T-cell (primary cell): ENCODE measurements around the gene DNAI1. TPM values are rescaled to one million over a fixed set of nuclear protein-coding genes. Genes with fewer than 3 reads are reported as not detected.

Experiments
- ATAC-seq, 4 experiments: fragments of 200-7000 bp in 3 of 4; fragments of 150-1000 bp in 1 of 4; cut with Tn5 transposase; replicated peaks in 1 of 4; 1 replicate in 3 of 4; 2 replicates in 1 of 4; pipeline ENCODE4 v1.10.0; 2021; ENCODE audit warnings: moderate library complexity in 3 of 4, mild to moderate bottlenecking in 2 of 4, moderate number of reproducible peaks in 1 of 4
- CTCF ChIA-PET, 2 donors: fragments of 300-600 bp; sonication (Branson Sonifier 250); formaldehyde crosslinking; loops; one replicate each; lab custom pipeline; 2022; ENCODE audit warnings: antibody characterized with exemption in 2 of 2; lab: Charles Lee
- POLR2A ChIA-PET, 2 donors: fragments of 300-600 bp; sonication (Branson Sonifier 250); formaldehyde crosslinking; loops; one replicate each; lab custom pipeline; 2022; ENCODE audit warnings: antibody characterized with exemption in 2 of 2; lab: Charles Lee
- DNase-seq, 35 experiments: peaks; one replicate each; pipeline versions ENCODE4 v3.0.0 to v3.0.0-alpha.2; 2013 to 2023
- H3K27ac ChIP-seq: one replicate; pipeline ENCODE4 v1.5.1; 2013; ENCODE audit warnings: low read length
- H3K27me3 ChIP-seq, 2 experiments: replicated peaks in 1 of 2; 1 replicate in 1 of 2; 2 replicates in 1 of 2; pipeline versions ENCODE4 v1.6.1 to v1.7.0; 2013; ENCODE audit warnings: low read length in 1 of 2, mixed read lengths in 1 of 2; ENCODE audit not compliant: control insufficient read depth in 2 of 2, insufficient read depth in 2 of 2; ENCODE audit errors: extremely low read depth in 1 of 2
- H3K36me3 ChIP-seq, 2 donors: 1 replicate in 1 of 2; 2 replicates in 1 of 2; pipeline versions ENCODE4 v1.6.1 to v1.7.0; 2013; ENCODE audit warnings: low read length in 1 of 2; ENCODE audit not compliant: control insufficient read depth in 2 of 2, insufficient read depth in 1 of 2; ENCODE audit errors: extremely low read depth in 1 of 2
- H3K4me1 ChIP-seq, 2 experiments: 1 replicate in 1 of 2; 2 replicates in 1 of 2; pipeline versions ENCODE4 v1.6.1 to v1.7.0; 2013; ENCODE audit warnings: low read length in 2 of 2, mixed read lengths in 1 of 2; ENCODE audit not compliant: insufficient read depth in 2 of 2, control insufficient read depth in 1 of 2; ENCODE audit errors: extremely low read depth in 1 of 2
- H3K4me3 ChIP-seq, 2 donors: 1 replicate in 1 of 2; 2 replicates in 1 of 2; pipeline versions ENCODE4 v1.5.1 to v1.7.0; 2013; ENCODE audit warnings: mild to moderate bottlenecking in 2 of 2, low read length in 1 of 2, moderate library complexity in 1 of 2; ENCODE audit not compliant: control insufficient read depth in 1 of 2; ENCODE audit errors: extremely low read depth in 1 of 2
- H3K9me3 ChIP-seq: 2 replicates; pipeline ENCODE4 v1.7.0; 2013
- H3K27ac Mint-ChIP-seq, 2 donors: one replicate each; pipeline ENCODE4 v1.8.0; 2020 to 2021; ENCODE audit warnings: mild to moderate bottlenecking in 2 of 2, mixed read lengths in 2 of 2
- H3K27me3 Mint-ChIP-seq, 2 donors: one replicate each; pipeline ENCODE4 v1.8.0; 2021 to 2022; ENCODE audit warnings: mixed read lengths in 2 of 2
- H3K36me3 Mint-ChIP-seq: one replicate; pipeline ENCODE4 v1.8.0; 2021; ENCODE audit warnings: mixed read lengths
- H3K4me1 Mint-ChIP-seq, 3 donors: one replicate each; pipeline ENCODE4 v1.8.0; 2020 to 2022; ENCODE audit warnings: mixed read lengths in 3 of 3, mild to moderate bottlenecking in 1 of 3
- H3K4me3 Mint-ChIP-seq, 3 donors: one replicate each; pipeline ENCODE4 v1.8.0; 2020 to 2022; ENCODE audit warnings: mild to moderate bottlenecking in 3 of 3, mixed read lengths in 3 of 3, moderate library complexity in 3 of 3
- H3K9me3 Mint-ChIP-seq, 3 donors: one replicate each; pipeline ENCODE4 v1.8.0; 2020 to 2022; ENCODE audit warnings: mixed read lengths in 3 of 3
- WGBS: methylation state at CpG from one replicate; pipeline ENCODE4 v1.1.5; 2013; ENCODE audit warnings: missing lambda C conversion rate; ENCODE audit not compliant: insufficient coverage; 5-methylcytosine and 5-hydroxymethylcytosine counted together
- total RNA-seq, 35 experiments: library from RNA in 6 of 35; stranded (reverse) in 6 of 35; fragments of 120-200 nt in 1 of 35; gene quantifications; one replicate each; pipeline versions ENCODE4 v1.2.1 to v1.2.4 and lab custom pipeline; 2013 to 2026

The DNAI1 gene
- total RNA-seq, 5 donors from 2014 or later (not counting 1 experiment from before 2014, with no cell fraction given) = not detected

DNA sequence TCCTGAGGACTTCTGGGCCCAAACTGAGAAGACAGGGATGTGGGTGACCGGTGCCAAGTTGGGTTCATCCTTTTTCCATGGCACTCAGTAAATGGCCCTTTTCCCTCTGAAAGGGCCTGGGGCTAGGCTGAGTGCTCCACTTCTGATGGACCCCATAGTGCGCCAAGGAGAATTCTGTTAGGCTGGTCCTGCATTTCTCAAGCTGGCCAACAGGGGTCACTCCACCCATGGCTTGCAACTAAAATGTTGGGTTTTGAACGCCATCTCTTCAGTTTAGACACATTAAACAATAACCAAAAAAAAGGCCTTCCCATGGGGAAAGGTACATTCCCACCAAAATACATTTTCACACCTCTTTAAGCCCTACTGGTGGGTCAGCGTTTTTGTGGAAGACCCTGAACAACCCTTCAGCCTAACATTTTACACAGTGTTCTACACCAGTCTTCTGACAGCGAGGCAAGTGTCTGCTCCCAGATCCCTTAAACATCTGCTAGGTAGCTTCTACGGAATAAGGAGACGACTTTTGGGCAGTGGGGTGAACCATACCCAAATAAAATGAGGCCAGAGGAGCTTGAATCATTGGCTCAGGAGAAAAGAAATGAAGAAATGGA is 103.6 kb downstream of the DNAI1 start:
- DNase-seq (peak in 2 of 35 experiments; percentile 6 to 22), ATAC-seq (no peak)
- H3K4me3 ChIP-seq = no peak overlapping the region
- Mint-ChIP-seq H3K9me3 (peaks cover 0 to 3% (median 0%) of the 10 kb centered on the region in 3 donors), H3K27ac (no peak overlapping the region), H3K4me1 (no peaks in the 10 kb centered on the region), H3K27me3 (peaks cover 36 to 70% of the 10 kb centered on the region in 2 donors), H3K4me3 (no peak overlapping the region), H3K36me3 (no peaks in the 10 kb centered on the region)
- CTCF ChIA-PET = no interaction called here
- H3K36me3 ChIP-seq = no peaks in the 10 kb centered on the region
- no peak overlapping the region for H3K27ac ChIP-seq
- no peaks in the 10 kb centered on the region for H3K9me3 ChIP-seq
- 78% methylated on average over 4 of the region's 7 CpGs for WGBS
- H3K27me3 ChIP-seq = peaks cover 6 to 74% of the 10 kb centered on the region in 2 experiments
- POLR2A ChIA-PET = no interaction called here
- H3K4me1 ChIP-seq = no peaks in the 10 kb centered on the region

DNA sequence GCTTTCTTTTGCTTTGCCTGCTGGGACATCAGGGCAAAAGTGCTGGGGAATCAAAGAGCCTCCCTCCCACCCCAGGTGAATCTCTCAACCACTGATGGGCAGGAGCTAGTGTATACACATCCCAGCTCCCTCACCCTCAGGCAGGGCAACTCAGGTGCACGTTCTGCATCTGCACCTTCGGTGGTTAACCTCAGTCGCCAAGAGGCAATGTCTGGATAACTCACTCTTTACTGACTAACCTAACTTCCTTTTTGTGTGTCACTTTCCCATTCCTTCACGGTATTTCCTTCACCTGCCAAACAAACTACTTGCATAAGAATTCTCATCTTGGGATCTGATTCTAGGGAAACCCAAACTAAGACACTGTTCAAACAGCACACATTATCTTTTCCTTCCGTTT is 104.7 kb downstream of the DNAI1 start:
- Histone ChIP-seq H3K4me1 (no peaks in the 10 kb centered on the region), H3K4me3 (no peak overlapping the region), H3K9me3 (no peaks in the 10 kb centered on the region), H3K27me3 (peaks cover 6 to 71% of the 10 kb centered on the region in 2 experiments), H3K27ac (no peak overlapping the region), H3K36me3 (no peaks in the 10 kb centered on the region)
- Mint-ChIP-seq H3K36me3 (no peaks in the 10 kb centered on the region), H3K4me1 (no peaks in the 10 kb centered on the region), H3K9me3 (peaks cover 0 to 3% (median 0%) of the 10 kb centered on the region in 3 donors), H3K27me3 (peaks cover 31 to 66% of the 10 kb centered on the region in 2 donors), H3K27ac (no peak overlapping the region), H3K4me3 (no peak overlapping the region)
- no peak for ATAC-seq
- WGBS = 47% methylated on average over 5 of the region's 5 CpGs
- CTCF ChIA-PET = interaction anchor here in 1 of 2 donors (1.1 kb wide), 1 partner anchor 132 kb away, joined by 4 read pairs; no protein-coding TSS in a partner anchor
- no peak for DNase-seq
- POLR2A ChIA-PET = no interaction called here

DNA sequence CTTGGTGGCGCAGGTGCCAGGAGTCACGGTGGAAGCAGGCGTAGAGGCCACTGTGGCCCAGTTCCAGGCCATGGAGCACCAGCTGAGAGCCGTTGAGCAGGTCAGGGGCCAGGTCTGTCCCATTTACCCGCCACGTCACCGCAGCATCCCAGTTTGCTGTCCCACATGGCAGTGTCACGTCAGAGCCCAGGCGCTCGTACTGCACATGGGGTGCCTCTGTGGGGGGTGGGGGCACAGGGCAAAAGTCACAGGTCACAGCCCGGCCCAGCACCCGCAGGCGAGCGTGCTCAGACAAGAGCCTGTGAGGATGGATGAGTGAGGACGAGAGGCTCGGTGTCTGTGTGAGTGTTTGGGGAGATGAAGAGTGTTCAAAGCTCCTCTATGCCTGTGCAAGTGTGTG is 106.0 kb downstream of the DNAI1 start:
- H3K4me3 ChIP-seq = no peak overlapping the region
- no peaks in the 10 kb centered on the region for H3K36me3 Mint-ChIP-seq
- H3K27me3 Mint-ChIP-seq = peaks cover 35 to 60% of the 10 kb centered on the region in 2 donors
- no peaks in the 10 kb centered on the region for H3K4me1 ChIP-seq
- no peak overlapping the region for H3K4me3 Mint-ChIP-seq
- CTCF ChIA-PET = no interaction called here
- H3K36me3 ChIP-seq = no peaks in the 10 kb centered on the region
- DNase-seq = no peak
- no peaks in the 10 kb centered on the region for H3K9me3 ChIP-seq
- H3K27ac Mint-ChIP-seq = no peak overlapping the region
- peaks cover 5 to 65% of the 10 kb centered on the region in 2 experiments for H3K27me3 ChIP-seq
- H3K4me1 Mint-ChIP-seq = no peaks in the 10 kb centered on the region
- WGBS = 86% methylated on average over 16 of the region's 16 CpGs
- no peak overlapping the region for H3K27ac ChIP-seq
- H3K9me3 Mint-ChIP-seq = peaks cover 0 to 3% (median 0%) of the 10 kb centered on the region in 3 donors
- POLR2A ChIA-PET = no interaction called here
- no peak for ATAC-seq

- ChIA-PET POLR2A (no interaction called here), CTCF (no interaction called here)
- WGBS = 71% methylated on average over 3 of the region's 8 CpGs
- H3K9me3 ChIP-seq = no peaks in the 10 kb centered on the region
- H3K27ac ChIP-seq = no peak overlapping the region
- H3K4me1 ChIP-seq = no peaks in the 10 kb centered on the region
- H3K4me1 Mint-ChIP-seq = no peaks in the 10 kb centered on the region
- H3K27me3 Mint-ChIP-seq = peaks cover 36 to 59% of the 10 kb centered on the region in 2 donors
- H3K36me3 Mint-ChIP-seq = no peaks in the 10 kb centered on the region
- DNase-seq (no peak), ATAC-seq (no peak)
- peaks cover 0 to 53% of the 10 kb centered on the region in 2 experiments for H3K27me3 ChIP-seq
- H3K27ac Mint-ChIP-seq = no peak overlapping the region
- H3K36me3 ChIP-seq = no peaks in the 10 kb centered on the region
- no peak overlapping the region for H3K4me3 ChIP-seq
- H3K4me3 Mint-ChIP-seq = no peak overlapping the region
- H3K9me3 Mint-ChIP-seq = peaks cover 0 to 3% (median 0%) of the 10 kb centered on the region in 3 donors
Observed at GRCh38 chr9:34565856-34566255, 107.3 kb downstream of the DNAI1 start.

DNA sequence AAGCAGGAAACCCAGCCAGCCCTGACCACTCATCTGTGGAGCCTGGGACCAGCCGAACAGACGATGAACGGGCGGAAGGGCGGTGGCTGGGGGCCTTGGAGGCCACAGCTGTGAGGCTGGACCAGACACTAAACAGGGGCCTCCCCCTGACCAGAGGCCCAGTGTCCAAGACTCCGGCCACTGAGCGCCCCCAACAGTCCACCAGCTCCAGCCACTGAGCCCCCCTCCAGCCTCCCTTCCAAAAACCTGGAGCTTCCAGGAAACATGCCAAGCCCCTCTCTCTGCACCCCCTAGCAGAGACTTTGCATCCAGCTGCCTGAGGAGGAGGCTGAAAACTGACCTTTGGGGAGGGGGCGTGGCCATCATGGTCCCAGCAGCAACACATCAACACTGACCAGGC is 107.7 kb downstream of the DNAI1 start:
- DNase-seq (no peak), ATAC-seq (no peak)
- peaks cover 40 to 59% of the 10 kb centered on the region in 2 donors for H3K27me3 Mint-ChIP-seq
- H3K9me3 Mint-ChIP-seq = peaks cover 0 to 3% (median 0%) of the 10 kb centered on the region in 3 donors
- ChIA-PET CTCF (no interaction called here), POLR2A (no interaction called here)
- WGBS = 46% methylated on average over 4 of the region's 8 CpGs
- H3K4me1 Mint-ChIP-seq = no peaks in the 10 kb centered on the region
- H3K4me3 Mint-ChIP-seq = no peak overlapping the region
- no peak overlapping the region for H3K4me3 ChIP-seq
- no peaks in the 10 kb centered on the region for H3K9me3 ChIP-seq
- H3K36me3 ChIP-seq = no peaks in the 10 kb centered on the region
- H3K27ac Mint-ChIP-seq = no peak overlapping the region
- no peak overlapping the region for H3K27ac ChIP-seq
- no peaks in the 10 kb centered on the region for H3K36me3 Mint-ChIP-seq
- H3K4me1 ChIP-seq = no peaks in the 10 kb centered on the region
- peaks cover 0 to 57% of the 10 kb centered on the region in 2 experiments for H3K27me3 ChIP-seq

GRCh38 chr9:34566972-34567371 is 108.4 kb downstream of the DNAI1 start:
- H3K27me3 ChIP-seq = peaks cover 0 to 59% of the 10 kb centered on the region in 2 experiments
- Mint-ChIP-seq H3K4me1 (no peaks in the 10 kb centered on the region), H3K9me3 (no peaks in the 10 kb centered on the region), H3K36me3 (no peaks in the 10 kb centered on the region), H3K4me3 (no peak overlapping the region), H3K27ac (no peak overlapping the region), H3K27me3 (peaks cover 40 to 54% of the 10 kb centered on the region in 2 donors)
- ATAC-seq (no peak), DNase-seq (no peak)
- CTCF ChIA-PET = no interaction called here
- POLR2A ChIA-PET = no interaction called here
- 83% methylated on average over 3 of the region's 6 CpGs for WGBS
- H3K4me1 ChIP-seq = no peaks in the 10 kb centered on the region
- H3K27ac ChIP-seq = no peak overlapping the region
- no peaks in the 10 kb centered on the region for H3K36me3 ChIP-seq
- no peak overlapping the region for H3K4me3 ChIP-seq
- no peaks in the 10 kb centered on the region for H3K9me3 ChIP-seq
